ENCODE data around the gene UNC50.

Gene UNC50, protein sequence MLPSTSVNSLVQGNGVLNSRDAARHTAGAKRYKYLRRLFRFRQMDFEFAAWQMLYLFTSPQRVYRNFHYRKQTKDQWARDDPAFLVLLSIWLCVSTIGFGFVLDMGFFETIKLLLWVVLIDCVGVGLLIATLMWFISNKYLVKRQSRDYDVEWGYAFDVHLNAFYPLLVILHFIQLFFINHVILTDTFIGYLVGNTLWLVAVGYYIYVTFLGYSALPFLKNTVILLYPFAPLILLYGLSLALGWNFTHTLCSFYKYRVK

DNA sequence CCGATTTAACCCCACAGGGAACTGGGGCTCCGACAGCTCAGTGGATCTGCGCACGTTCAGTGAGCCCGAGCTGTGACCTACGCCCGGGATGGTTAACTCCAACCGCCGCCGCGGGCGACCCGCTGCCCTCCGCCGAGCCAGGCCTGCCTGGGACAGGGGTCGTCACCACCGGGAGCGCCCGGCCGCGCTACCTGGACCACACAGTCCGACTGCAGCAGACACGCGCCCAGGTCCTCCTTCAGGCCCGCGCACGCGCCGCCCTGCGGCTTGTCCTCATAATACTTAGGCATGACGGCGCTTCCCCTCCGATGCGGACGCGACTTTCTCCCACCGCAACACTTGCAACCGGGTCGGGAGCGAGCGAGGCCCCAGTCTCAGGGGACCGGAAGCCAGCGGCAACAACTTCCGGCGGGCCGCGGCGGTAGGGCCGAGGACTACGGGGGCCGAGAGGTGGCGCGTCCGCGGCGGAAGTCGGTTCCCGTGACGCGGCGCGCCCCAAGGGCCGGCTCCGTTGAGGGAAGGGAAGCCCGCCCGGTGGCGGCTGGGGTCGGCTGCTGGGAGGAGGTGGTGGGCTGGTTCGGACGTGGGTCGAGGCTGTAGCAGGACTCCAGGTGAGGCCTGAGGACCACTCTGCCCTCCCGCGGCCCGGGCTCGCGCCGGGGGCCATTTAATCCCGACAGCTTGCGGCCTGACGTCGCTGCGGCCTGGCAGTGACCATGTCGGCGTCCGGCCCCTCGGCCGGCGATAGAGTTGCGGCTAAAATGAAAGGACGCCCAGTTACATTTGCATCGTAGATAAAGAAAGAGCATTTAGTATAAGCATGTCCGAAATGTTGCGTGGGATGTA, at the start of gene UNC50, which contains the start of gene COA5:
Gene UNC50 (plus strand): TSS at position 474 of the 846 bp plus-strand sequence. CDS start 1,171 bp downstream, outside the sequence.
Gene COA5 (minus strand): TSS at position 397 of the 846 bp plus-strand sequence. CDS start 107 bp downstream, at position 290.
- peak; percentile 84 for DNase-seq

DNA sequence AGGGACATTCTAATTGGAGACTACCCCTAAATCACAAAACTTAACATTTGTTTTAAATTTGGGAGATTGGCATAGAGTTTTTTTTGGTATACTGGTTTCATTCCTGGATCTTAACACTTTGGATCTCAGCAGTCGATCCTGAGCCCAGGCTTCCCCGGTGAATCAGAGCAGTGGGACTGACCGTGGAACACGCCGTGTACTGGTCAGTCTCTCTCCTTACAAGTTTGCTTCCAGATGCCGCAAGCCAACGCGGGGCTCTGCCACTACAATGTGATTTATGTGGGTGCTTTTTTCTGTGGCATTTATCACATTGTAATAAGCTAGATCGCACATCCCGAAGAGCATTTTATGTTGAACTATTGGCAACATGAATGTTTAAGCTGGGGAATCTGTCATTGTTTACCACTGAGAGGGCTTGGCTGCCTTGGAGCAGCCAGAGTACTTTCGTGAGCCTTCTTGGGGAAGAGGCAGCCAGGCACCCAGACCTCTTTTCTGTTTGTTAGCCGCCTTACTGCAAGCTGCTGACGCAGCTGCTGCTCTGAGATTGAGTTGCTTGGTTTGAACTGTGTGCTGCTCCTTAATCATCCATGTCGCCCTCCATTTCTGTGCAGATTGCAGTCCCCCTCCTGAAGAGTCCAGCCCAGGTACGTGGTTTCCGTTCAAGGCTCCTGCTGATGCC, 49.4 kb upstream of the UNC50 start:
- no peak for DNase-seq

DNA sequence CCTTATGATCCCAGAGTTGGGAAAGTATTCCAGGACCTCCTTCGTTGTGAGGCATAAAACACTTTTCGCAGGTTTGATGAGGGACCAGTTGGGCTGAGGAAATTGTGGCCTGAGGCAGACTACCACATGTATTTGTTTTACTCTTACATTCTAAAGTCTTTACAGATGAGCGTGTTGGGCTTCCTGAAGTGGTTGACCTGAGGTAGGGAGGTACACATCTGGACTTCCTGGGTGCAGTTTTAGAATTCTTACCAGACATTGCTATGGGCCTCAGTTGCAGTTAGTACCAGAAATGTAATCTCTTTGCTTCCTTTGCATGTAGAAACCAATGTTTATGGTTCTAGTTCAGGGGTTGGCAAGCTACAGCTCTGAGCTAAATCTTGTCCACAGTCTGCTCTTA, 48.8 kb upstream of the UNC50 start:
- no peak for DNase-seq

DNA sequence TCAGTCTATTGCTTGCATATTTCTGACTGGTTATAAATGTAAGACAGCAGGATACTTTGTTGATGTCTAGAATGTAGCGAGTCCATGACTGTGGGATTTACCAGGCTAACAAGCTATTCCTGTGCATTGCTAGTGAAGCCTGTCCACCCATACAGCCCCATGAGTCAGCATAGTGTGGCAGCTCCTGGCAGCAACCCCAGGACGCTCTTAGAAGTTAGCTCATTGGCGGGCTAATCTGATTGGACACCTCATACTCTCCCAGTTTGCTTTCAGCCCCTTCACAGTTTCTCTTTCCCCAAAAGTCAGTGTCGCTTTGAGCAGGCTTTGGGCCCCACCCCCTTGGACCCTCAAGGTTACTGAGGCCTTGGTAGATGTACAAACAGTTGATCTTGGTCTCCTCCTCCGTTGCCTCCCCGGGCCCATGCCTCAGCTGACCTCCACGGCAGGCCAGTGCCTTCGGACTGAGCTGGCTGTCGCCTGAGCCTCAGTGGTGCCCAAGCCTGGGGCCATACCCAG, 48.1 kb upstream of the UNC50 start:
- DNase-seq = no peak

DNA sequence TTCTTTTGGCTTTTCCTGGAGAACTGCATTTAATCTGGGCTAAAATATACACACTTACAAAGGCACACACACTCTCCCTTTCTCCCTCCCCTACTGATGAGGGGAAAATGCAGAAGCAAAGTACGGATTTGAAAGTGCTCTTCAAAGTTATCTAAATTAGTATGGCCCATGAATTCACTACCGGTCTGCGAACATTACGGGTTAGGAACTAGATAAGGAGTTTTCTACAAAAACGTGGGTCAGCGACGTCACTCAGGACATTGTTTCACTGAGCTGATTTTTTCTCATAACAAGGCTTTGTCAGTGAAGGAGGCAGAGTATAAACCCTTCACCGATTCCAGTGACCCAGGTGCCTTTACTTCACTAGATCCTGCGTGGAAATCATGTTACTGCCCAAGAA, 47.4 kb upstream of the UNC50 start:
- DNase-seq = no peak

DNA sequence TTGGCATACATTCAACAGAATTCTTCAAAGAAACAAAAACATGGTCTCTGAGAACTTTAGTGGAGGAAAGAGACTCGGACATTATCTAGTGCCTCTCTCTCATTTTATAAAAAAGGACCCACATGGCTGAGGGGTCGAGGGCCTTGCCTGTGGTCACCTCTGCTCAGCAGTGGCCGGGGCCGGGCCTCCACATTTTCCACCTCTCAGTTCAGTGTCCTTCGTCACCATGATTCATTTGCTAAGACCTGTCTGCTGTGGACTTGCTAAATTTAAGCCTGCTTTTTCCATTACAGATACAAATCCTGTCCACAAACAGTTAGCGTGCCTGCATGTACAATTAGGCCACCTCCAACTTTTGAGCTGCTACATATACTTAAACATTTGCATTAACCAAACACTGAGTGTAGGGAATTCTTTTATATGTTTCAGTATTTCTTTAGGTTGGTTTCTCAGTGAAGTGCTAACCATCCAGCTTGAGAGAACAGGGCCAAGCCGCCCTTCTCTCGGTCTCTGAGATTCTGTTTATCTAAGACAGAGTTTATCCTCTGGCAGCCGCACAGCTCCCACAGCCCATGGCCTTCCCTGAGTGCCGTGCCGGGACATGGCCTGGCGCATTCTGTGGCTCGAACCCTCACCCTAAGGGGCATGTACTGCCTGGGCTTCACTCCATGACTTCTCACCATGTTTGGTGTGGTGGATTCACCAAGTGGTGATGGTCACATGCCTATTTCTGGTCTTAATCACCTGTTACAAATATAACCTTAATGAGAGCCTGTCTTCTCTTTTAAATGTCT, 46.3 kb upstream of the UNC50 start:
- peak; percentile 22 for DNase-seq

DNA sequence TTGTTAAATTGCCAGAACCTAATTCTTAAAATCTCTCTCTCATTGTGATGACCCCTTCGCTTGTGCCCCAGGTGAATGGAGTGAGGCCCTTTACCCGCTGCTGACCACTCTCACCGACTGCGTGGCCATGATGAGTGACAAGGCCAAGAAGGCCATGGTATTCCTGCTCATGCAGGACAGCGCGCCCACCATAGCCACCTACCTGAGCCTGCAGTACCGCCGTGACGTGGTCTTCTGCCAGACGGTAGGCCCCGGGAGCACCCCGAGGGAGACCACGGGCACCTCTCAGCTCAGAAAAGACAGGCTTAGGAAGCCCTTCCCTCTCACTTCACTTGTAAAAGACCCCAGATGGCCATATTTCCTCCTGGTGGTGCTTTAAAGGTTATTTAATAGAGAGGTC, 45.0 kb upstream of the UNC50 start:
- no peak for DNase-seq

DNA sequence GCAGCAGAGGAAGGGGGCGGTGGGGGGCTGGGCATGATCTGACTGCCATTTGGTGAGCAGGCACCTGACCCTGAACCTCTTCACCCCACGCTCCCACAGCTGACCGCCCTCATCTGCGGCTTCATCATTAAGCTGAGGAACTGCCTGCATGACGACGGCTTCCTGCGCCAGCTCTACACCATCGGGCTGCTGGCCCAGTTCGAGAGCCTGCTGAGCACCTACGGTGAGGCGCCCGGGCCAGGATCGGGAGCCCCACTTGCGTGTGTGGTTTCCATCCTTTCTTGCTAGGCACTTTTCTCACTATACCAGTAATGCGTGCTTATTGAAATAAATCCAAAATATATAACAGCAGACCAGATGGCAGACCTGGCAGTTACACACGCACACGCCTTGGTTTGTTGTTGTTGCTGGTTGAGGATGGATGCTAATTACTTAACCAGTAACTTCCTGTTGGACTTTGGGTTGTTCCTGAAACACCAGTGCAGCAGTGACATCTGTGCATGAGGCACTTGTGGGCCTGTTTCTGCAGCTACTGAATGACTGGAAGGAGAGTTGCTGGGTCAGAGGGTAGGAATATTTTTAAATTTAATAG, 43.8 kb upstream of the UNC50 start:
- DNase-seq = no peak

DNA sequence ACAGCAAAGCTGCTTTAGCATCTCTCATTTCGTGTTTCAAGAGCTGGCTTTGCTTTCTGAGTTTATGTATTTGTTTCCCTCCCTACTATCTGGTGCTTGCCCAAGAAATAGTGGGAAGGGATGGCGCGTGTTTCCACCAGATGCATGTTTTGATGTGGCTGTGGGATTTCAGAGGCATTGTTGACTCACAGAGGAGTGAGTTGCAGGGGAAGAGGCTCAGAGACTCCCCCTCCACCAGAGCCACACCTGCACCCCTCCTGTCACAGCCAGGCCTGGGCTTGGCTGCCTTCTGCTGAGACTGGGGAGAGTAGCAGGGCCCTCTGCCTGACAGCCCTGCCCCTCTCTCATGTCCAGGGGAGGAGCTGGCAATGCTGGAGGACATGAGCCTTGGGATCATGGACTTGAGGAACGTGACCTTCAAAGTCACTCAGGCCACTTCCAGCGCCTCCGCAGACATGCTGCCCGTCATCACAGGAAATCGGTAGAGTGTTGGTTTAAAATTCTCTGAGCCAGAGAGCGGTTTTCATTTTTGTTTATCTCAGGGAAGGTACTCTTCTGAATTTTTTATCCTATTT, 43.0 kb upstream of the UNC50 start:
- no peak for DNase-seq

DNA sequence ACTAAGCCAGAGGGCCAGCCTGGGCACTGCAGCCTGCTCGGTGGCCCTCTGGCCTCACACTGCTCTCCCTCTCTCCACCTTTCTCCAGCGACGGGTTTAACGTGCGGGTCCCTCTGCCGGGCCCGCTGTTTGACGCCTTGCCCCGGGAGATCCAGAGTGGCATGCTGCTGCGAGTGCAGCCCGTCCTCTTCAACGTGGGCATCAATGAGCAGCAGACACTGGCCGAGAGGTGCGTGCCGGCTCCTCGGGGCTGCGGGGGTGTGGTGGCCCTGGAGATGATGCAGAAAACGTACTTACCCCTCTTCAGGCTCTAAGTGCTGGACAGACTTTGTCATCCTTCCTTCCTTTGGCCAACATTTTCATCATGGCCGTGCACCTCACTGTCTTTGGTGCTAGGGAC, 42.4 kb upstream of the UNC50 start:
- no peak for DNase-seq

DNA sequence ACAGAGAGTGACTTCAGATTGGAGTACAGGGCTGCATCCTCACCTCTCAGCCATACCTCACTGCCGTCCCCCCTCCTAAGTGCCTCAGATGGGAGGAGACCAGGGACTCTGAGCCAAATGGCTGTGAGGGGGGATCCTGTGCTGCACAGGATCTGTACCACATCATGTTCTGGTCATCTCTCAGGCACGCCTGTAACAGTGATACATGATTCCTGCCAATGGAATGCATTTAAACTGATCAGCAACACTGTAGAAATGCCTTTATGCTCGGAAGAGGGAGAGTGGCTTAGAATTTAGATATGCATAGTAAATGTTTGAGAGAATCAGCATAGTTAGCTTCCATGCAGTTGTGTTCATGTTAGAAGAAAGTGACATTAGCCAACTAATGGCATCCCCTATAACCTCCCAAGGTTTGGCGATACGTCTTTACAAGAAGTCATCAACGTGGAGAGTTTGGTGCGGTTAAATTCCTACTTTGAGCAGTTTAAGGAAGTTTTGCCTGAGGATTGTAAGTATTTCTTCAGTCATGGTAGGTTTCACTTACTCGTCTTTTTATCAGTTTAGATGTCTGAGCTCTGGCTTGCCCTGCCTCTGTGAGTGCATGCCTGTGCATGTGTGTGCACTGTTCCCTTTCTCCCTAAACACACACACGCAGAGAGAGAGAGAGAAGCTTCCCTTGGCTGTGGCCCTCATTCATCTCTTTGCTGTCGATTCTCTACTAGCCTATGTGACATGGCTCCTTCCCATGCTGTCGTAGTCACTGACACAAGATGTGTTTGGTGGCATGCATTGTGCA, 40.0 kb upstream of the UNC50 start:
- DNase-seq = no peak

DNA sequence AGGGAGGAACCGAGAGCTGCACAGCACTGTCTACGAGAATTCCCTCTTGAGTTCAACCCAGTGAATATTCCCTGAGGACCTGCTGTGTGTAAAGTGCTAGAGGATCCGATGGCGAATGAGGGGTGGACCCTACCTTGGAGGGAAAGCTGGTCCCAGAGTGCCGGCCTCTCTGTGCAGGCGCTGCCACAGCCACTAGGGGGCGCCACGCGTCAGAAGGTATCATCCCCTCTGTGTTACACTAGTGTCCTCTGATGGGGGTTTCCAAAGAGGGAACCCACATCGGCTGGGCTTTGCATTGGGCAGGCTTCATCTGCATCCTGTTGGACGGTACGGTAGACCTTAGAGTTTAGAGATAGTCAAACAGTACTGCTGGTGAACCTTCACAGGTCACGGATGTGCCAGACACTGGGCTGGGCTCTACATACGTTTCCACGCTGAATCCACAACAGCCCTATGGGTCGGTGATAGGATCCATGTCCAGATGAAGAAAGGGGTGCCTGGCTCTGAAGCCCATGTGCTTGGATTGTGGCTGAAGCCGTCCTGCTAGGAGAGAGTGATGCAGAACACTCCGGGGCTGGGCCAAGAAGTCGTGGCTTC, 39.1 kb upstream of the UNC50 start:
- DNase-seq = no peak

DNA sequence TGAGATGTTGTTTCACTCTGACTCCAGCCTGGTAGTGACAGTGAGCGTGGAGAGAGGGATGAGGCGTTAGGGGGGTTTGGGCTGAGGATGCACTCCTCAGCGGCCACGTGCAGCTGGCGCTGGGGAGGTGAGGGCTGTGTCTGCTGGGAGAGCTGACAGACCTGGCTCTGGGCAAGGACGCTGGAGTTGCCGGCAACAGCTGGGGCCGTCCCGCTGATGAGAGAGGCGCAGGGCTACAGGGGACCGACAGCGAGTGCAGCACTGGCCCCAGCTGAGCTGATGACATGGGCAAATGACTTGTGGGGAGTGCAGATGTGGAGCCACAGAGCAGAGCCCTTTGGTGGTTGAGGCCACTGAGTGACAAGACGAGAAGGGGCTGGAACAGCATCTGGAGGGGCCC, 38.5 kb upstream of the UNC50 start:
- DNase-seq = no peak

DNA sequence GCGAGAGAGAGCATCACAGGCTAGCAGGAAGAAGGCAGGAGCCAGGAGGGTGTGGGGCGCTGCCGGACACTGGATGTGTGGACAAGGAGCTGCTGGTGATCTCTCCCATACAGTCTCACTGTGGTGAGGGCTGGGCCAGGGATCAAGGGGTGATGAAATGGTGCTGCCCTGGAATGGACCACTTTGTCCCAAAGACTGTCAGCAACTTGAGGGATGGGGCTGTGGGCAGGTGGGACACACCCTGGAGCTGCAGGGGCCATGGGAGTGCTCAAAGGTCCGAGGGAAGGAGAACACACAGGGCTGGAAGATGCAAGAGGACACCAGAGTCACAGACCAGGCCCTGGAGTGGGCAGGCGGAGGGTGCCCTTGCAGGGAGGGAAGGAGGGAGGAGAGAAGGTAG, 38.0 kb upstream of the UNC50 start:
- no peak for DNase-seq

DNA sequence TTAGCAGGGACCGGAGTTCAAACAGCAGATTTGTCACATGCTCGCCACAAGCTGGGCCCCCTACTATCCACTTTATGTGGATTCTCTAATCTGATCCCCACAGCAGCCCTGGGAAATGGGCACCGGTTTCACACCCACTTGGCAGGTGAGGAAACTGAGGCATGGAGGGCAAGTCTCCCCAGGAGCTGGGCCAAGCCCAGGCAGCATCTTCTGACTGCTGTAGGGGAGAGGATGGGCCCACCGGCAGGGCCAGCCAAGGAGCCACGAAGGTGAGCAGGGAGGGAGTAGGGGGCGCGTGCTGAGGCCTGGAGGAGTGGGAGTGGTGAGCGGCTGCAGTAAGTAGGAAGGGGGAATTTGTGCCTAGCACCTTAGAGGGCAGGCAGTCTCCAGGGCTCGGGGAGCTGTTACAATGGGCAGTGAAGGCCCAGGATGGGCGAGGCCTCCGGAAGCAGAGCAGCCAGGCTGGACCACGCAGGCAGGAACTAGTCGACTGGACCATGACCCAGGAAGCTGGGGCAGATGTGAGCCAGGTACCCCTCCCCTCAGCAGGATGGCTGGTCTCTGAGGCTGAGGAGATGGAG, 37.2 kb upstream of the UNC50 start:
- no peak for DNase-seq

DNA sequence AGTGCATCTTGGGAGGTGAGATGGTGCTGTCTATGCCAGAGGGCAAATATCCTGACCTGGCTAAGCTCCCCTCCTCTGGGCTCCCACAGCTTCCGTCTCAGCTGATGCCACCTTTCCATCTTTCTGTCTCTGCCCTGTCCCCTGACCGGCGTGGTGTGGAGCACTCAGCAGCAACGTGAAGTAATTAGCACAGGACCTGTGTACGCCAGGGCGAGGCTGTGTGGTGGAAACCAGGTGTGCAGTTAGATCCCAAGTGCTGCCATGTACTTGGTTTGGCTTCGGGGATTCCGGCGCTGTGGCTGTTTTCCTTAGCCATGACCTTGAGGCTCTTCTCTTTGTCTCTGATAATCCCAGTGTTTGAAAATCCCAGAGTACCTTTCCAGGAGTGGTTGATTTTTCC, 36.6 kb upstream of the UNC50 start:
- DNase-seq = no peak

DNA sequence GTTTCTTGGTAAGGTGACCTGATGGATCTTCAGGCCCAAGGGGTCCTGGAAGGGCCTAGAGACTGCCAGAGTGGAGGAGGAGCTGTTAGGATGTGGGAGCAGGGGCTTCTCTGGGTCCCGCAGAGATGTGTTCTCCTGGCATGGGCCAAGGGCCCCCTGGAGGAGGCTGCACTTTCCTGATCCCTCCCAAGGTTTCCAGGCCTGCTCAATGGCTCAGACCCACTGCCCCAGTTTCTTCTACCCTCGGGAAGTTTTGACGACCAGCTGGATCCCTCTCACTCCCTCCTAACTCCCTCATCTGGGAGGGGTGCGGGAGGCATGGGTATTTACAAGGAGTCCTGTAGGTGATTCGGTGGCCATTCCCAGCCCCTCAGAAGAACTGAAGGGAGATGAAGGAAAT, 36.2 kb upstream of the UNC50 start:
- DNase-seq = no peak

DNA sequence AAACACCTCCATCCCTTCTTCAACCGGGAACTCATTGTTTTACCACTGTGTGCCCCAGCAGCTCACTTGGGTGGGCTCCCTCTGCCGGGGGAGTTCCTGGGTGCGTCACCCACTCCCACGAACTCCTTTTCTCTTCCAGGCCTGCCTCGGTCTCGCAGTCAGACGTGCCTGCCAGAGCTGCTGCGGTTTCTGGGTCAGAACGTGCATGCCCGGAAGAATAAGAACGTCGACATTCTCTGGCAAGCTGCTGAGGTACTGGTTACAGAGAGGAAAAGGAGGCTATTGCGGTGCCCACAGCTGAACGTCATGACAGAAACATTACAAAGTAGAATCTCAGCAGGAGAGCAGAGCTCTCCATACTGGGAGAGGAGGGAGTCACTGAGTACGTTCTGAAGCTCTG, 35.7 kb upstream of the UNC50 start:
- no peak for DNase-seq

DNA sequence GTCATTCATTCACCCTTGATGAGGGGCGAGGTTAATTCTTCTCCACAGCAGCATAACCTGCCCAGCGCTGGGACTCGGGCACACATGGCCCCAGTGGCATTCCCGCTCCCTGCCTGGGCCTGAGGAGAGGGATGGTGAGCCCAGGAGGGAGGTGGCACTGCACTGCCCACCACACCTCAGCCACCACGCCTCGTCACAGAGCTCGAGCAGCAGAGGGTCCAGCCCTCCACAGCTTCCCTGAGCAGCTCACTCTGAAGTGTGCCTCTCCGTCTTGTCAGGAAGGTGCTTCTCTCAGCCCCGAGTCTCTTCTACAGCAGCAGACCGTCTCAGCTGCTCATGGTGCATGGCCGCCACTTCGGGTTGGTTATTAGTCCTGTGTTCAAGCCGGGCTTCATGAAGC, 35.0 kb upstream of the UNC50 start:
- no peak for DNase-seq

DNA sequence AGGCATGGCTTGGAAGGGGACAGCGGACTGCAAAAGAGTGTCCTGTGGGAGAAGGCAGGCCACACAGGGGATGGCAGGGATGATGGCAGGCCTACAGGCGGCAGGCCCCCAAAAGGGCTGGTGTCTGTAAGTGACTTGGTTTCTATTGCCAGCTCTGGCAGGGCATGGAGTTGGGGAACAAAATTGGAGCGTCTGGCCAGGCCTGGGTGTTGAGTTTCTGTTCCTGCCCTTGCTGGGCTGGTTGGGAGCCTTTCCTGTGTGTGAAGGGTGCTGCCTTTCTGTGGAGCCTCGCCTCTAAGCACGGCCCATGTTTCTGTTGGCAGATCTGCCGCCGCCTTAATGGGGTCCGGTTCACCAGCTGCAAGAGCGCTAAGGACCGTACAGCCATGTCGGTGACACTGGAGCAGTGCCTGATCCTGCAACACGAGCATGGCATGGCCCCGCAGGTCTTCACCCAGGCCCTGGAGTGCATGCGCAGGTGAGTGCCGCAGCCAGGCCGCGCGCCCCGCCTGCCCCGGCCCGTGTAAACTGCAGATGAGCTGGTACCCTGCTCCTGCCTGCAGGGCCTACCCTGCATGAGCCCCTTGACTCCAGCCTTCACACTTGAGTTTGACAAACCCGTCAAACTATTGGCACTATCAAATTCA, 31.6 kb upstream of the UNC50 start:
- no peak for DNase-seq
